ENCODE data around the gene ZSCAN1.
"Not testable (repeated sequence)": the region's sequence is repeated elsewhere in the genome, so short reads cannot be mapped to it uniquely, and the experiment has no call there.

Gene ZSCAN1, protein sequence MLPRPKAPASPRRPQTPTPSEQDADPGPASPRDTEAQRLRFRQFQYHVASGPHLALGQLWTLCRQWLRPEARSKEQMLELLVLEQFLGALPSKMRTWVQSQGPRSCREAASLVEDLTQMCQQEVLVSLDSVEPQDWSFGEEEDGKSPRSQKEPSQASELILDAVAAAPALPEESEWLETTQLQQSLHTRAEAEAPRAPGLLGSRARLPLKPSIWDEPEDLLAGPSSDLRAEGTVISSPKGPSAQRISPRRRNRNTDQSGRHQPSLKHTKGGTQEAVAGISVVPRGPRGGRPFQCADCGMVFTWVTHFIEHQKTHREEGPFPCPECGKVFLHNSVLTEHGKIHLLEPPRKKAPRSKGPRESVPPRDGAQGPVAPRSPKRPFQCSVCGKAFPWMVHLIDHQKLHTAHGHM

GRCh38 chr19:58033741-58034476 lies at the start of gene ZSCAN1:
TSS of gene ZSCAN1 (plus strand) at chr19:58034025. CDS start at chr19:58037837, 3,812 bp downstream.
- peak in 1 of 2 experiments; percentile 85 for DNase-seq

- no peak for DNase-seq
Measured at GRCh38 chr19:57992841-57993240, 41.0 kb upstream of the ZSCAN1 start.

DNA sequence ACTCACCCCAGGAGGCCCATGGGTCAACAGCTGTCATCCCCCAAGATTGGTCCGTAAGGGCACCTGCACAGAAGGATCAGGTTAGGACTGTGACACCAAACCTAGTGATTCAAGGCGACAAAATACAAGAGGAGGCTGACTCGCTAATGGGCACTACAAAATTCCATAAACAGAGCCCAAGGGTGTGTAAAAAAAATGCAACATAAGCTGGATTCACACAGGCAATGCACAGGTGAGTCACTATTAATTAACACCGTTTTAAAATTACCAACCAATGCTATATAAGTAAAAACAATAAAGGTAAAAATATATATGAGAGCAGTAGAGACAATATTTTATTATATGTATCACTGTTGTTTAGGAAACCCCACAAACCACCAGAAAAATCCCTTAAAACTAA lies 33.1 kb upstream of the ZSCAN1 start:
- no peak for DNase-seq

DNA sequence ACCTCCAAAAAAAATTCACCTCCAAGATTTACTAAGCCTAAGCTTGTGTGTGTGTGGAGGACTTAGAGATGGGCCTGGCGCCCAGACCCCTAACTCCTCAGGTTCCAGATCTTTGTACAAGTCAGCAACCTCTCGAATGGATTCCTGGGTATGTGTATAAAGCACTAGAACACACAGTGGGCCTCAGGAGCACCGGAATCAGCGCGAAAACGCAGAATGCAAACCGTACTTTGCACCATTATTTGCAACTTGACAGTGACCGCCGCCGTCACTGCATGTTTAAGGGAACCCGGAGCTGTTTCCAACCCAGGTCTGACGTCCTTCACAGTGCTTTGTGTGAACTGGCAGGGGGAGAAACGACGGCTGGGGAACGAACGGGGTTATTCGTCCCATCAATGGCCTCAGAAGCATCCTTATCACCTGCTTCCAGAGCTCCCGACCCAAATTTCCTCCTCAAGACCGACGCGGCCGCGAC lies 31.9 kb upstream of the ZSCAN1 start:
- DNase-seq, result no peak

- peak in 1 of 2 experiments; percentile 15 for DNase-seq
Measured at GRCh38 chr19:58002384-58003173, 31.2 kb upstream of the ZSCAN1 start, which contains the start of gene ZNF606. TSS of gene ZNF606 (minus strand) at chr19:58002820. CDS start at chr19:58001319, 1,501 bp downstream.

DNA sequence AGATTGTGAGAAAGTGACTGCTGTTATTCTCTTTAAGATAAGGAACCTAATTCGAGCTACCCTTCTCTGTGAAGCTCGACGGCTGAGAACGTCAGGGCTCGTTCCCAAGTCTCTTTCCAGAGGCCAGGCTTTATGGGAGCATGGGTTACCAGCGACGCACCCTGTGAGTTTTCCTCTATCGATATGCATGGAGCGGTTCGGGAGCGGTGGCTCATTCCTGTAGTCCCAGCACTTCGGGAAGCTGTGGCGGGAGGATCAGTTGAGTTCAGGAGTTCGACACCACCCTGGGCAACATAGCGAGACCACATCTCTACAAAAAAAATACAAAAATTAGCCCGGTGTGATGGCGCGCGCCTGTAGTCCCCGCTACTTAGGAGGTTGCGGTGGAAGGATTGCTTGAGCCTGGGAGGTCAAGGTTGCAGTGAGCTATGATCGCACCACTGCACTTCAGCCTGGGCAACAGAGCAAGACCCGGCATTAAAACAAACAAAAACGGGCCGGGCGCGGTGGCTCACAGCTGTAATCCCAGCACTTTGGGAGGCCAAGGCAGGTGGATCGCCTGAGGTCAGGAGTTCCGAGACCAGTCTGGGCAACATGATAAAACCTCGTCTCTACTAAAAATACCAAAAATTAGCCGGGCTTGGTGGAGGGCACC lies 30.5 kb upstream of the ZSCAN1 start:
- no peak for DNase-seq

DNA sequence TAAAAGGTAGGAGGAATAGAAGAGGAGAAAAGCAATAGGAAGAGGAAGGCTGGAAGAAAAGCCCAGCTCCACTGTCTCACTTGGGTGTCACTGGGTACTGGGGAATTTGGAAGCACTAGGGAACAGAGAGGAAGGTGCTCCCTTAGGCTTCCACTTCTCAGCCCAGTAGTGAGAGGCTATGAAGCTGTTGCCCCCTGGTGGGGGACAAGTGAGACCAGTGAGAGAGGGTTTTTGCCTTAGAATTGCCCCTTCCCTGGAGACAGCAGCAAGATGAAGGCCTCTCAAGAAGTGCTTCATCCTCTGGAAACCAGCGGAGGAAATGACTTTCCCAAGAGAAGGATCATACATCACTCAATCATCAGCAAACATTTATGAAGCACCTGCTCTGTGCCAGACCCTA lies 26.5 kb upstream of the ZSCAN1 start:
- no peak for DNase-seq

DNA sequence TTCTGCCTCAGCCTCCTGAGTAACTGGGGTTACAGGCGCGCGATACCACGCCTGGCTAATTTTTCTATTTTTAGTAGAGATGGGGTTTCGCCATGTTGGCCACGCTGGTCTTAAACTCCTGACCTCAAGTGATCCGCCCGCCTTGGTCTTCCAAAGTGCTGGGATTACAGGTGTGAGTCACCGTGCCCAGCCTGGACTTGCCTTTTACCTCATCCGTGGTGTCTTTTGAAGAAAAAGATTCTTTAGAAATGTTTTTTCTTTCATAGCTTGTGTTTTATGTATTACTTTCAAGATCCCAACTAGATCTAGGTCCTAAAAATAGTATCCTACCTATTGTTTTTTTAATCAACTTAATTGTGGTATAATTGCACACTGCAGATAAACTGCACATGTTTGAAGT lies 24.9 kb upstream of the ZSCAN1 start:
- DNase-seq, result not testable (repeated sequence)

- no peak for DNase-seq
Measured at GRCh38 chr19:58009301-58009665, 24.5 kb upstream of the ZSCAN1 start.

DNA sequence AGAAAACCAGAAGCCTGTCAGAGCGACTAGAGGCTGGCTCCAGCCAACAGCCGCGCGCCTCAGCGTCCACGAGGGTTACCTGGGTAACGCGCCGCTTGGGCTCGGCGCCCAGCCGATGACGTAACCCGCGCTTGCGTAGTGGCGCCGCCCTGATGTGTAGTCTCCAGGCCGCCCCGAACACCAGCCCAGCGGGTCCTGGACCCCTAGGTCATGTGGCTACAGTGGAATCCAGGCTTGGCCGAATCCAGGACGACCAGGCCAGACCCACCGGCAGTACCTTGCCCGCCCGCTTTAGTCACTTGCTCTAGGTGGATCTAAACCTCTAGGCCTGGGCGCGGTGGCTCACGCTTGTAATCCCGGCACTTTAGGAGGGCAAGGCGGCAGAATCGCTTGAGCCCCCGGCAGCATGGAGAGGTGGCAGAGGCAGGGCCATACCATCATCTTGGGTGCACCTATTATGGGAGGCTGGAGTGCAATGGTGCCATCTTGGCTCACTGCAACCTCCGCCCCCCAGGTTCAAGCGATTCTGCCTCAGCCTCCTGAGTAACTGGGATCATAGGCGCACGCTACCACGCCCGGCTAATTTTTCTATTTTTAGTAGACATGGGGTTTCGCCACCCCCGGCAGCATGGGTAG lies 24.0 kb upstream of the ZSCAN1 start:
- peak; percentile 35 to 87 for DNase-seq

GRCh38 chr19:58010507-58010906 lies 23.3 kb upstream of the ZSCAN1 start:
- no peak for DNase-seq

DNA sequence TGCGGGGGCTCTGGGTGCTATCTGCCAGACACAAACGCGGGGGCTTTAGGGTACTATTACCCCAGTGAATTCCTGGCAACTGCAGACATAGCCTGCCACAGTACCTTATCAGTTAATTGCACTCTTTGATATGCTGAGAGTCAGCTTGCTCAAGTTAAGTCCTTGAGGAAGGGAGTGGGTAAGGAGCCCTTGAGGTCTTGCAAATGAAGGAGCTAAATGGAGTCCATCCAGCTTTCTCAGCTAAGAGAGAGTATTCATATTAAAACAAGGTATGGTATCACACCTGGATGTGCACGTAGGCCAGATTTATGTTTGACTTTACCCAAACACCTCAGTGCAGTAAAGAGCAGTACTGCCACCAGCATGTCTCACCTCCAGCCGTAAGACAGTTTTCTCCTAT lies 19.7 kb upstream of the ZSCAN1 start:
- DNase-seq, result no peak

DNA sequence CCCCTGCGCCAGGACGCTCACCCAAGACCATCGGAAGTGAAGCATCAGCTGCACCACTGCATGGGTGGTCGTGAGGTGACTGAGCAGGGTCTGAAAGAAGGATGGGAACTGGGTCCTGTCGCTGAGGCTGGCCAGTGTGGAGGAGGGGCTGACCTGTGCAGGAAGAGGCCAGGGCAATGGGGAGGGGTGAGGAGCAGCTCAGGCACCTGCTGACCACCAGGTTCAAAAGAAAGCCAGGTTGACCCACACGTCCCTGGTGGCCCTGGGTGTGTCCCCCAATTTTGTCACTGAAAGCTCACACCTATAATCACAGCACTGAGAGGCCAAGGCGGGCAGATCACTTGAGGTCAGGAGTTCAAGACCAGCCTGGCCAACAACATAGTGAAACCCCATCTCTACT lies 13.7 kb upstream of the ZSCAN1 start:
- DNase-seq, result no peak

DNA sequence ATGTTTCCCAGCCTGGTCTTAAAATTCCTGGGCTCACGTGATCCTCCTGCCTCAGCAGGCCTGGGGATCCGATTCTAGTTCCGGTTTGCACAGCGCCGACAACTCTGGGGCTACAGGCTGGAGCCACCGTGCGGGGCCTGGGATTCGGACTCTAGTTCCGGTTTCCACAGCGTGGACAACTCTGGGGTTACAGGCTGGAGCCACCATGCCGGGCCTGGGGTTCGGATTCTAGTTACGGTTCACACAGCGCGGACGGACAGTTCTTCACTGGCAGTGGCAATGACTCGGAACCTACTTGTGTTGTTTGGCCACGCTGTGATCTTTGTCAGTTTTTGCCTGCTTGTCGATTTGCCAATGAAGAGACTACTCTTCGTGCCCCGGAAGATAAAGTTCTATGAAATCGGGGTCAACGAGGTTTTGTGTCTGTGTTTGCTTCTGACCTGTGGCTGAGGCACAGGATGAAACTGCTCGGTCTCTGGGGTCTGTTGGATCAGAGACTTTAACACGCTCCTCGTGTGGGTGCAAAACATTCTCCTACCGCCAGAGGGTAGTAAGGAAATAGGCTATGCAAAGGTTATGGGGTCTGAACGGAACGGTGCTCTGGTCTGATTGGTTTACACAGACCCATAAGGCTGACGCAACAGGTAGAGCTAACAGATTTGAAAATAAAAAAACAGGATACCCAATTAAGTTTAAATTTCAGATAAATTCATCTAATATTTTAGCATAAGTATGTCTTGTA lies 12.1 kb upstream of the ZSCAN1 start:
- peak in 1 of 2 experiments; percentile 57 for DNase-seq

GRCh38 chr19:58022283-58022660 lies 11.6 kb upstream of the ZSCAN1 start:
- no peak for DNase-seq

- no peak for DNase-seq
Measured at GRCh38 chr19:58024661-58025060, 9.2 kb upstream of the ZSCAN1 start.

- no peak for DNase-seq
Measured at GRCh38 chr19:58034477-58034793, 610 bp downstream of the ZSCAN1 start.

GRCh38 chr19:58035863-58036262 lies 2.0 kb downstream of the ZSCAN1 start:
- no peak for DNase-seq

GRCh38 chr19:58037927-58038687 lies 4.3 kb downstream of the ZSCAN1 start:
- DNase-seq, result no peak

GRCh38 chr19:58038688-58039204 lies 4.9 kb downstream of the ZSCAN1 start:
- DNase-seq, result no peak

Measured in cerebellar nuclear complex (tissue), 1 donor.